ENCODE data around the gene ADAD2.

- TF ChIP-seq ZNF202 (tag by site-specific recombination; IDR thresholded peaks at IDR 0.05; ENCODE audit: borderline replicate concordance) (no peak), BCL11A (tag by site-specific recombination; IDR thresholded peaks at IDR 0.05; ENCODE audit: low read depth) (no peak), CTCF (tag by site-specific recombination; IDR thresholded peaks at IDR 0.05) (no peak), GLI4 (tag by site-specific recombination; IDR thresholded peaks at IDR 0.05) (no peak), ZNF423 (tag by site-specific recombination; IDR thresholded peaks at IDR 0.05) (no peak), REST (tag by site-specific recombination; IDR thresholded peaks at IDR 0.05) (no peak)
- TF ChIP-seq, protein P1, sequence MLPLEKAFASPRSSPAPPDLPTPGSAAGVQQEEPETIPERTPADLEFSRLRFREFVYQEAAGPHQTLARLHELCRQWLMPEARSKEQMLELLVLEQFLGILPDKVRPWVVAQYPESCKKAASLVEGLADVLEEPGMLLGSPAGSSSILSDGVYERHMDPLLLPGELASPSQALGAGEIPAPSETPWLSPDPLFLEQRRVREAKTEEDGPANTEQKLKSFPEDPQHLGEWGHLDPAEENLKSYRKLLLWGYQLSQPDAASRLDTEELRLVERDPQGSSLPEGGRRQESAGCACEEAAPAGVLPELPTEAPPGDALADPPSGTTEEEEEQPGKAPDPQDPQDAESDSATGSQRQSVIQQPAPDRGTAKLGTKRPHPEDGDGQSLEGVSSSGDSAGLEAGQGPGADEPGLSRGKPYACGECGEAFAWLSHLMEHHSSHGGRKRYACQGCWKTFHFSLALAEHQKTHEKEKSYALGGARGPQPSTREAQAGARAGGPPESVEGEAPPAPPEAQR (tag by site-specific recombination; IDR thresholded peaks at IDR 0.05) = no peak
These were observed 3.1 kb downstream of the ADAD2 start for GRCh38 chr16:84194018-84194417.

Measured in HEK293 (cell line).